GM18511 (cell line): ENCODE results near the gene KAZN.

Experiments used
- ATAC-seq: cut with Tn5 transposase; IDR thresholded peaks from one replicate; pipeline ENCODE4 v1.9.1; 2021; ENCODE audit warnings: mild to moderate bottlenecking, moderate library complexity; ENCODE audit not compliant: unreplicated experiment

Gene KAZN

GRCh38 chr1:14812189-14812588 lies 213.7 kb downstream of the KAZN start:
- ATAC-seq: no peak

DNA sequence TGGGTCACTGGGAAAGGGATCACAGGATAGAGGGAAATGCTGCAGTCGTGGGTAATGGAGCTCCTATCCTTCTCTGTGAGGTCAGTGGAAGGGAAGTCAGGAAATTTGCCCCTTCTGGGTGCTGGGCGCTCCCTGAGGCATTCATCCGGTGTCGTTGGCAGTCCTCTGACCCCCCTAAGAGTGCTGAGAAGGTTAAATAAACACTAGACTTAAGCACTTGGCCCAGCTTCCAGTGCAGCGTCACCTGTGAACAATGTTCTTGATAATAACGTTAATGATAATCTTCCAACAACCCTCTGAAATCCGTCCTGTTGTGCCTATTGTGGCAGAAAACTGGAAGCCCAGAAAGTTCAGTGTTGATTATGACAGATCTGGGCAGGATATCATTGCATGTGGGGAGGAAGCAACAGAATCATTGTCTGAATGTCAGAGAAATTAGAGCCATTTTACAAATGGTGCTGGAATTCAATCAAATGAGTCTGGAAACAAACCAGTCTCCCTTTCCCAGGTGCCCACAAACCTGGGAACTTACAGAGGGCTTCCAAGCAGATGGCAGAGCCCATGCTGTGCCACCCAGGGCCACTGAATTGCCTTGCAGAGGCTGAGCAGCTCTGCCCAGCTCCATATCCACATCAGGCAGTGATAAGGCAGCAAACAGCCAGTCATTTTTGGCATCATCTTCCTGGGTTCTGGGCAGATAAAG lies 216.8 kb downstream of the KAZN start:
- ATAC-seq: no peak

DNA sequence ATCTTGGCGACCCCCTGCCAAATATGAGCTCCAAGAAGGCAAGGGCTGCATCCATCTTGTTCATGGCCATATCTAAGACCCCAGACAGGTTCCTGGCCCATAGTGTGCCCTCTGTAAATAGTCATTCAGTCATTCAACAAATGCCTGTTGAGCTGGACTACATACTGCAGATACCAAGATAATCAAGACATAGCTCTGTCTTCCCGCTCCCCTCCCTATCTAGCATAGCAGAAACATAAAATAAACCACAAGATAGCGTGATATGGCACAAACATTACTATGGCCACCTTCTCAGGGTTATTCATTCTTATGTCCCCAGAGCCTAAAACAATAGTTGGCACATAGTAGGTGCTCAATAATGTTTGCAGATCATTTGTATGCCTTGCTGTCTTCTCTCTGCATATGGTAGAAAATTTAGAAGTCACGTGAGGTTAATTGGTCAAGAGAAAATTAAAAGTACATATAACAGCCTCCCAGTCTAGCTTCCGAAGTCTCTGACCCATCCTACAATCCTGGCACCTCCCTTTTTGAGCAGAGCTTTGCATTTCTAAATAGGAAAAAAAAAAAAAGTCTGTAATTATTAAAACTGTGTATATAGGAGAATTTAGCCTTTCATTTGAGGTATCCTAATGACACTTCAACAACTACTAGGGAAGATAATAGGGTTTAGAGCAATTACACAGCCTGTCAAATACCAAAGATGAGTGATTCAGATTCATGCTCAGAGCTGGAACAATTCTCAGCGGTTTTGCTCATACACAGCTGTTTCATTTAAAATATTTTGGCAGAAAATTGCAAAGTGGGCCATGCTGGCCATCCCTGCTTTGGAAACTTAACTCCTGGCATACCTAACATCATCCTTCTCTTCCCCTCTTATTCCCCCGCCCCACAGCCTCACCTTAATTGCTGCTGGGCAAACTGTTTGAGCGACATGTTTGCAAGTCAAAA lies 219.0 kb downstream of the KAZN start:
- ATAC-seq: no peak

GRCh38 chr1:14820295-14821085 lies 222.0 kb downstream of the KAZN start:
- no peak for ATAC-seq

DNA sequence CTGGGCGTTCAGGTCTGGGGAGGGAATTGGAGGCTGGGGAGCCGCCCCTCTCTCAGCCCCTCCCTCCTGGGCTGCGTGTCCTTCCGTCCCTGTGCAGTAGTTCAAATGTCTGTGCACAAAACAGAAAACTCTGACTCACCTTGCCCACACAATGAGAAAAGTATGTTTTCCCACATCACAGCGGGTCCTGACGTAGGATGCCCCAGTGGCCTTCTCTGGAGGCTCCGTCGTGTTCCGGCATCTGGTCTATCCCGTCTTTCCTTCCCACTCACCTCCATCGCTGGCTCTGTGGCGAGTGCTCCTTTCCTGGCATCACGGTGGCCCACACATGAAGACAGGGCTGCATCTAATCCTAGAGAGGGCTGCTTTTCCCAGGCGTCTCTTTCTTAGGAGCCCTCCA lies 224.0 kb downstream of the KAZN start:
- ATAC-seq: no peak

DNA sequence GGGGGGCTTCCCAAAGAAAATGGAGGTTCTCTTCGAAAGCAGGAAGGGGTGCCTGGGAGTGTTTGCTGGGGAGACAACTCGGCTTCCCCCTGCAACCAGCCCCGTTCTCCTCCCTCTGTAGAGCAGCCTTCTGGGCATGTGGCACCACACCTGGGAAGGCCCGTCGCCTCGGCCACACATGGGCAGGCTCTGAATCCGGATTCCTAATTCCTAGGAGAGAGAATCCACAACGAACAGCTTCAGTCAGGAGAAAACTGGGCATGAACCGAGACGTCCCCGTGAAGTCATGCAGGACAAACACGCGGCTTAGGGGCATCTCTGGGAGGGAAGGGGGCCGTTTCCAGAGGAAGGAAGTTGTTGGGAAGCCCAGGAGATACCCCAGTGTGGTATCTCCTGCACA lies 224.5 kb downstream of the KAZN start:
- ATAC-seq: no peak

DNA sequence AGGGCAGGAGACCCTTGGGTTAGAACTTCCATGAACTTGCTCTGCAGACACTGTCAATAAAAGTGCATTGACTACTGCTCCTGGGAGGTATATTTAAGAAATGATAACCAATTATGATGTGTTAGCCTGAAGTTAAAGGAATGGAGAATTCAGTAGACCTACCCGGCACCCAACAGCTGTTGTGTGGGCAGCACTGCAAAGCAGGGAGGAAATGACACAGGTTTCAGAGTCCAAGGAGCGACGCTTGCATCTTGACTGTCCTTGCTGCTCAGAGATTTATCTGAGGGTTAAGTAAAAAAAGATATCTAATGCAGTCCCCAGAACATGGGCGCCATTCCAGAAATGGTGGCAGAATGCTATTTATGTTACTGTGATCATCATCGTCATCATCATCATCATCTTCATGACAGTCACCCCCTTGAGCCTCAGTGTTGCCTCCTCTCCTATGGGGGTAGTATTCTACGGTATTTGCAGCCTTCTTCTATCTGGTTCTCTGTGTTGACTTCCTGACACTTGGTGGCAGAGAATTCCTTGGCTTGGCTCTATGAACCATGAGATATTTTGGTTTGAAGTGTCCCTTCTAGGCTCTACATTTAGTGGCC lies 225.9 kb downstream of the KAZN start:
- no peak for ATAC-seq

DNA sequence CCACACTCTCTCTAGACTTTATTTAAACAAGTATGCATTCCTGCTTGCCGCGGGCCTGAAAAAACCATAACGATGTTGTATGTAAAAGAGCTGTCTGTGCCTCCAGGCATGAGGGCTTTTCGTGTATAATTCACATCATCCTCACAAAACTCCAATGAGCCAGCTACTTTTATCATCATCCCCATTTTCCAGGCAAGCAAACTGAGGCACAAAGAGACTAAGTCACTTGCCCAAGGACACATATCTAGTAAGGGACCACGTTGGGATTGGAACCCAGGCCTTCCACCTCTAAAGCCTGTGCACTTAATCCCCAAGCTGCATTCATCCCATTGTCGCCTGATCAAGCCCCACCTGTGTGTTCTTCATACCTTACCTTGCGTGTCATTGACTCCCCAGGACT lies 226.9 kb downstream of the KAZN start:
- ATAC-seq: no peak

DNA sequence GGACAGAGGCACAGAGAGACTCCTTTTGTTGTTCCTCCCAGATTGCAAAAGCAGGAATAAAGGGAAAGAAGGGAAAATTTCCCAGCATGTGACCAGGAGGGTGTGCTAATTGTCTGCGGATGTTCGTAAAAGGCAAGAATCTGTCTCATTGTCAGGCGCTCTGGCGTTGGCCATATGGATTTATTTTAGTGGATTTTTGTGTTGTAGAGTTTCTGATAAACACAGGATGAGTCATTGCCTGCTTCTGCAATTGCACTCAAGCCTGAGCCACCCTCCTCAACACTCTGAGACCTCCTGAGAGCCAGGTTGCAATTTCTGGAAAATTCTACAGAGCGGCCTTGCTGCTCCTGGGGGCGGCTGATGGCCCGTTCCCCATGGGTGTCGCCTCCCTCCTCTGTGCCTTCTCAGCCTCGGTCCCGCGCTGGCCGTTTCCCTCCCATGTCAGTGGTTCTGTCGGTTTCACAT lies 227.7 kb downstream of the KAZN start:
- ATAC-seq: no peak

GRCh38 chr1:14826731-14827326 lies 228.3 kb downstream of the KAZN start:
- no peak for ATAC-seq

GRCh38 chr1:14827870-14828269 lies 229.4 kb downstream of the KAZN start:
- ATAC-seq: no peak

DNA sequence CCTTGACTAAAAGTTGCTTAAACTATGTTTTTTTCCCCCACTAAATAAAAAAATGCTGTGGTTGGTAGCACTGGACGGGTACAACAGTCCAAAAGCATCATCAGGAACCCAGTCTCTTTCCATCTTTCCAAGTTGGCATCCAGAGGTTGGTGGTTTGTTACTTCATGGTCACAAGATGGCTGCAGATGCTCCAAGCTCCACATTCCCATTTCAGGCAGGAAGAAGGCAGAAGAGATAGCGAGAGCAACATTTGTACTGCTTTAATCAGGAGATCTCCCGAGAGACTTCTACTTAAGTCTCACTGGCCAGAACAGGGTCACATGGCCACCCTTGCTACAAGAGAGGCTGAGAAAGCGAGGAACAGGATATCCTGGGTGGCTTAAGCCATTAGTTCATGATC lies 230.2 kb downstream of the KAZN start:
- ATAC-seq: no peak

GRCh38 chr1:14835725-14836124 lies 237.2 kb downstream of the KAZN start:
- ATAC-seq: no peak

DNA sequence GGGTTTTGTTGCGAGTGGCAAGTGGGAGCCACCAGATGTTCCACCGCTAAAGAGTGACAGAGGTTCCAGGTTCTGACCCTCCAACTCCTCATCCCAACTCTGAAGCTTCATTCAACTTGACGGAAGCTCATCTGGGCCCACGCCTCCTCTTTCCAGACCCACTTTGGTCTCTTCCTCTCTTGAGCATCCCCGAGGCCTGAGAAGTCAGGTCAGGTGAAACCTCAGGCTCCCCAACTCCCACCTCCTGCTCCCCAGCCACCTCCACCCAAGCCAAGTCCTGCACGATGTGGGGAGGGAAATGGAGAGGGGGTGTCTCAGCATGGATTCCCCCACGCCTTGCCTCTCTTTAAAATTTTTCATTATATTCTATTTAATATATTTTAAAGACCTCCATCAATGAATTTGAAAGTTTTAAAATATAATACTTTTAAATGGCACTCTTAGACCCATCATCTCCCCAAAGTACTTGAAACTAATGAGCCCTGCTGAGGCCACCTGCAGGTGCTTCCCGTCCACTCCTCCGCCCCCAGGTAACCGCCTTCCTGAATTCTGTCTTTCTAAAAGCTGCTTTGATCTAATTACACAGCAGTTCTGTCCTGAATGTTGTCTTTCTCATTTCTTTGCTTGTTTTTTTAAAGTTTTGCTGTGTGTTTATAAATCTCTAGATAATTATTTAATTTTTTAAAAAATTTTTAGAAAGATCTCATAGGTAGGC lies 238.1 kb downstream of the KAZN start:
- ATAC-seq: no peak

- no peak for ATAC-seq
These were observed 241.9 kb downstream of the KAZN start for GRCh38 chr1:14840374-14840773.

GRCh38 chr1:14841456-14841855 lies 243.0 kb downstream of the KAZN start:
- ATAC-seq: no peak

- ATAC-seq: no peak
These were observed 243.5 kb downstream of the KAZN start for GRCh38 chr1:14841951-14842350.

DNA sequence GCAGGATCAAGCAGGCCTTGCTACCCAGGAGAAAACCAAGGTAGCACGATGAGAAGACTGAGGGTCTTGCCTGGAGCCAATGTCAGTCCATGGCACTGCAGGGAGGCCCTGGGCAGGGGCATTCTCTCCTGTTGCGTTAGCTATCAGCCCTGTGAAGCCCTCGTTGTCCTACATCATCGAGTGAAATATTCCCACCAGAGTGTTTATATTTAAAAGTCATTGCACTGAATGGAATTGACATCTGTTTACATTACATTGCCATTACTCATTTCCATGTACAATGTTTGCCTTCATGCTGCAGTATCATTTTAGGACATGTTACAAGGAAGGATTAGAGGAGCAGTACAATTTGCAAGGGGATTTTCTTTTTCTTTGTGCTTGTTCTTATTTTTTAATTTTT lies 243.9 kb downstream of the KAZN start:
- ATAC-seq: no peak

DNA sequence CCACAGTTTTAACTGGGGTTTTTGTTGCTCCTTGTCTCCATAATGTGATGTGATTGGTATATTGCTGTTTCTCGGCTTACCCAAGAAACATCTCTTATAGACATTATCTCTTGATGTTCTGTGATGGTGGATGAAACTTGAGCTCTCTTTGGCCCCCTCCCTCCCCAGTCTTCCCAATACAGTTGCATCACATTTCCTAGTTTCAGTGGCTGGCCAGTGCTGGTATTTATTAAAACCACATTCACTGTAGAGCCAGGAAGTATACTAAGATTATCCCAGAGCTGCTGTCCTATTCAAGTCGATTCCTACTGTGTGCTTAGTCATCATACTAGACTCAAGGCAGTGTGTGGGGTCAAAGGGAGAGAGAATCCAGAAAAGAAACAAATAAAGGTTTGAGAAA lies 244.4 kb downstream of the KAZN start:
- ATAC-seq: no peak

DNA sequence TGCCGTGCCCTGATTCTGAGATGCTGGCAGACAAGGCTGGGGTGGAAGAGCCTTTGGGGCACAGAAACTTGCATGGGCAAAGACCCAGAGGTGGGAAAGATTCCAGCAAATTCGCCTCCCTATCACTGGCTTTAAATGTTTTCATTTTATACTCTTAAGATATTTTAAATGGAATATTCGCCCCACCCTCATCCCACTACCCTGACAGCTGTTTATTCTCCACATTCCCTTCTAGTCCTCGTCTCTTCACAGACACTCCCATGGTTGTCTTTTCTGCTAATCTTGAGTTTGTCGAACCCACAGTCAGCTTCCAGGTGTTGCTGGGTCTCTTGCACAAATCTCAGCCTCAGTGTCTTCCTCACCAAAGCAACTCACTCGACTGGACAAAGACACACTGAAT lies 245.0 kb downstream of the KAZN start:
- no peak for ATAC-seq
